ENCODE results near the gene TP73.

The TP73 gene

DNA sequence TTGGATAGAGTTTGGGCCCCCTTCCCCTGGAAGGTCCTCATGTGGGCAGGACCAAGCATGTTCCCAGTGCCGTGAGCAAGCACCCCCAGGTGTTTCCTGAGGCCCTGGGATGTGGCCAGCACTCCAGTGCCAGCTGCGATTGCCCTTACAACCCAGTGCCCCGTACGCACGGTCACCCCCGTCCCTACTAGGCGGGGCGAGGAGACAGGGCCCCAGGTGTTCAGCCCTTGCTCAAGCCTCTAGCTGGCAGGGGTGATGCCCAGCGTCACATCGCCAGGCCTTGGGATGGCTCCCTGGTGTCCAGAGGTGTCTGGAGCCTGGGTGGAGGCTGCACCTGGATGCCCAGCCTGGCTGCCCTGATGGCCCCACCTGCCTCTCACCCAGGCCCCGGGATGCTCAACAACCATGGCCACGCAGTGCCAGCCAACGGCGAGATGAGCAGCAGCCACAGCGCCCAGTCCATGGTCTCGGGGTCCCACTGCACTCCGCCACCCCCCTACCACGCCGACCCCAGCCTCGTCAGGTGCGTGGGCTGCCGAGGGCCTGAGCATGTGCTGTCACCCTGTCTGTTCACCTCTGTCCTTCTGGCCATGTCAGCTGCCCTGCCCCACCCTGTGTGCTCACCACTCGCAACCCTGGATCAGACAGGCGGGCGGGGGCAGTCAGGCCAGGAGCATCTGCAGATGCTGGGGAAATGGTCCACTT, 78.4 kb downstream of the TP73 start:
- no peaks in the 10 kb centered on the region; the same call in 1 of the 2 replicates for H4K20me1 ChIP-seq
- H3K27me3 ChIP-seq = peaks cover 12% of the 10 kb centered on the region; the same call in 1 of the 2 replicates
- 0 out of 2 replicates have a peak overlapping the region, but pooled peaks have one; percentile 22 for H3K27ac ChIP-seq
- H3K36me3 ChIP-seq = peaks cover 13% of the 10 kb centered on the region
- H3K4me2 ChIP-seq = peak overlapping the region; percentile 69
- no peaks in the 10 kb centered on the region for H3K9me3 ChIP-seq
- TF ChIP-seq Cebpa-rat (IDR thresholded peaks at IDR 0.05) = no peak
- H3K9ac ChIP-seq = no peak overlapping the region
- H3K4me1 ChIP-seq = peaks cover 37% of the 10 kb centered on the region
- H3K4me3 ChIP-seq = no peak overlapping the region

DNA sequence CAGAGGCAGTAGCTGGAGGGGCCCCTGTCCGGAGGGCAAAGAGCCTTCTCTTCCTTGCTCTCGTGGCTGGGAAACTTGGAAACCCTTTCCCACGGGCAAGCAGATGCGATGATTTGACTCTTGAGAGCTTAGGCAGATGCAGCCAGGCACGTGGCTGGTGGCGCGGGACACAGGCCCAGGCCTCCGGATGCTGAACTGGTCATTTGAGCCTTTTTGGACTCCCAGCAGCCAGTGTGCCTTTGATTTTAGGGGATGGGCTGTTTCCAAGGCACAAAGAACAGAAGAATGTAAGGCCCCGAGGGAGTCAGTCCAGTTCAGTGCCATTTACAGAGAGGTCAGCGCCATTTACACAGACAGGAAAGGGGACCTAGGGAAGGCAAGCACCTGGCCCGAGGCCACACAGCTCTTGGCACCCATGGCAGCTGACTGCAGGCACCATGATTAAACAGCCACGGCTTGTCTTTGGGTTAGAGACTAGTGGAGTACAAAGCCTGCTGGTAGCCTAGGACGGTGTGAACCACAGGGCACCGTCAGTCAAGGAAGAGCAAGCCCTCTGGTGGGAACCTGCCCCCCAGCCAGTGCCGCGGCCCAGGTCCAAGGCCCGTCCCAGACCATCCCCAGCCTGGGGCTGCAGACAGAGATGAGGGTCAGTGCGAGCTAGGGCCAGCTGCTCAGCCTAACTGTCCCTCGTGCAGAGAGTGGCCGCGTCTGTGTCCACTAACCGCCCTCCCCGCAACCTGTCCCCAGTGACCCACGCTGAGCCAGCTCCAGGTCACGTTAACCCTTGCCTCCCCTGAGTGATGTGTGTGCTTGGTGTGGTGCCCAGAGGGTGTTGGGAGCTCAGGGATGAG, 79.5 kb downstream of the TP73 start:
- peaks cover 12% of the 10 kb centered on the region; the same call in 1 of the 2 replicates for H3K27me3 ChIP-seq
- no peaks in the 10 kb centered on the region; the same call in 1 of the 2 replicates for H4K20me1 ChIP-seq
- H3K9ac ChIP-seq = no peak overlapping the region
- peaks cover 24% of the 10 kb centered on the region for H3K36me3 ChIP-seq
- peak overlapping the region; percentile 69; the same call in 1 of the 2 replicates for H3K4me2 ChIP-seq
- peaks cover 46% of the 10 kb centered on the region for H3K4me1 ChIP-seq
- H3K9me3 ChIP-seq = no peaks in the 10 kb centered on the region
- TF ChIP-seq Cebpa-rat (IDR thresholded peaks at IDR 0.05) = no peak
- H3K4me3 ChIP-seq = no peak overlapping the region
- no peak overlapping the region for H3K27ac ChIP-seq

DNA sequence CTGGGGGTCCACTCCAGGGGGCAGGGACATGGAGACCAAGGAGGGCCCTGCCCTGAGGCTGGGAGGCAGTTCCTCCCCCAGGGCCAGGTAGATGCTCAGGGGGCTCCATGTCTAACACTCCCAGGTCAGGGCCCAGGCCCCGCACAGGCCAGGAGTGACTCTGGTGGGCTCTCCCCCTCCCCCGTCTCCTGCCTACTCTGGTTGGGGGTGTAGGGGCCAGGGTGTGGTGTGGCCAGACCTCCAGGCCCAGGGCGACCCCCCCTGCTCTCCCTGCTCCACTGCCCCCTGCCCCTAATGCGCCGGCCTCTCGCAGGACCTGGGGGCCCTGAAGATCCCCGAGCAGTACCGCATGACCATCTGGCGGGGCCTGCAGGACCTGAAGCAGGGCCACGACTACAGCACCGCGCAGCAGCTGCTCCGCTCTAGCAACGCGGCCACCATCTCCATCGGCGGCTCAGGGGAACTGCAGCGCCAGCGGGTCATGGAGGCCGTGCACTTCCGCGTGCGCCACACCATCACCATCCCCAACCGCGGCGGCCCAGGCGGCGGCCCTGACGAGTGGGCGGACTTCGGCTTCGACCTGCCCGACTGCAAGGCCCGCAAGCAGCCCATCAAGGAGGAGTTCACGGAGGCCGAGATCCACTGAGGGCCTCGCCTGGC, 80.2 kb downstream of the TP73 start:
- H3K4me1 ChIP-seq = peaks cover 46% of the 10 kb centered on the region
- no peak overlapping the region for H3K4me3 ChIP-seq
- H3K27me3 ChIP-seq = peaks cover 12% of the 10 kb centered on the region; the same call in 1 of the 2 replicates
- no peaks in the 10 kb centered on the region; the same call in 1 of the 2 replicates for H4K20me1 ChIP-seq
- TF ChIP-seq Cebpa-rat (IDR thresholded peaks at IDR 0.05) = no peak
- H3K36me3 ChIP-seq = peaks cover 30% of the 10 kb centered on the region
- no peak overlapping the region for H3K27ac ChIP-seq
- no peak overlapping the region for H3K9ac ChIP-seq
- H3K4me2 ChIP-seq = no peak overlapping the region
- no peaks in the 10 kb centered on the region for H3K9me3 ChIP-seq

DNA sequence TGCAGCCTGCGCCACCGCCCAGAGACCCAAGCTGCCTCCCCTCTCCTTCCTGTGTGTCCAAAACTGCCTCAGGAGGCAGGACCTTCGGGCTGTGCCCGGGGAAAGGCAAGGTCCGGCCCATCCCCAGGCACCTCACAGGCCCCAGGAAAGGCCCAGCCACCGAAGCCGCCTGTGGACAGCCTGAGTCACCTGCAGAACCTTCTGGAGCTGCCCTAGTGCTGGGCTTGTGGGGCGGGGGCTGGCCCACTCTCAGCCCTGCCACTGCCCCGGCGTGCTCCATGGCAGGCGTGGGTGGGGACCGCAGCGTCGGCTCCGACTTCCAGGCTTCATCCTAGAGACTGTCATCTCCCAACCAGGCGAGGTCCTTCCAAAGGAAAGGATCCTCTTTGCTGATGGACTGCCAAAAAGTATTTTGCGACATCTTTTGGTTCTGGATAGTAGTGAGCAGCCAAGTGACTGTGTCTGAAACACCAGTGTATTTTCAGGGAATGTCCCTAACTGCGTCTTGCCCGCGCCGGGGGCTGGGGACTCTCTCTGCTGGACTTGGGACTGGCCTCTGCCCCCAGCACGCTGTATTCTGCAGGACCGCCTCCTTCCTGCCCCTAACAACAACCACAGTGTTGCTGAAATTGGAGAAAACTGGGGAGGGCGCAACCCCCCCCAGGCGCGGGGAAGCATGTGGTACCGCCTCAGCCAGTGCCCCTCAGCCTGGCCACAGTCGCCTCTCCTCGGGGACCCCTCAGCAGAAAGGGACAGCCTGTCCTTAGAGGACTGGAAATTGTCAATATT, 81.0 kb downstream of the TP73 start:
- Histone ChIP-seq H3K9me3 (no peaks in the 10 kb centered on the region), H4K20me1 (no peaks in the 10 kb centered on the region; the same call in 1 of the 2 replicates), H3K9ac (no peak overlapping the region), H3K4me1 (peaks cover 46% of the 10 kb centered on the region), H3K4me2 (no peak overlapping the region), H3K27ac (no peak overlapping the region), H3K27me3 (peaks cover 12% of the 10 kb centered on the region; the same call in 1 of the 2 replicates), H3K36me3 (peaks cover 36% of the 10 kb centered on the region), H3K4me3 (no peak overlapping the region)
- no peak for TF ChIP-seq Cebpa-rat (IDR thresholded peaks at IDR 0.05)

GRCh38 chr1:3733883-3734589, 81.7 kb downstream of the TP73 start:
- Histone ChIP-seq H3K36me3 (peaks cover 44% of the 10 kb centered on the region), H3K4me1 (peaks cover 46% of the 10 kb centered on the region), H3K9me3 (no peaks in the 10 kb centered on the region), H3K27ac (no peak overlapping the region), H3K9ac (no peak overlapping the region), H3K4me2 (no peak overlapping the region), H4K20me1 (no peaks in the 10 kb centered on the region; the same call in 1 of the 2 replicates), H3K27me3 (peaks cover 12% of the 10 kb centered on the region; the same call in 1 of the 2 replicates), H3K4me3 (no peak overlapping the region)
- TF ChIP-seq Cebpa-rat (IDR thresholded peaks at IDR 0.05) = no peak

GRCh38 chr1:3734602-3735001, 82.3 kb downstream of the TP73 start:
- H3K4me2 ChIP-seq = no peak overlapping the region
- peaks cover 50% of the 10 kb centered on the region for H3K36me3 ChIP-seq
- H3K9ac ChIP-seq = no peak overlapping the region

GRCh38 chr1:3735027-3735681, 82.8 kb downstream of the TP73 start:
- no peaks in the 10 kb centered on the region for H4K20me1 ChIP-seq
- peaks cover 55% of the 10 kb centered on the region for H3K36me3 ChIP-seq
- H3K4me1 ChIP-seq = peaks cover 39% of the 10 kb centered on the region
- no peaks in the 10 kb centered on the region for H3K9me3 ChIP-seq
- H3K4me3 ChIP-seq = no peak overlapping the region
- 0 out of 2 replicates have a peak overlapping the region, but pooled peaks have one; percentile 23 for H3K4me2 ChIP-seq
- no peak overlapping the region for H3K9ac ChIP-seq
- H3K27me3 ChIP-seq = 0 out of 2 replicates have a peak, but pooled peaks cover 4% of the 10 kb centered on the region
- no peak for TF ChIP-seq Cebpa-rat (IDR thresholded peaks at IDR 0.05)
- 0 out of 2 replicates have a peak overlapping the region, but pooled peaks have one; percentile 24 for H3K27ac ChIP-seq

More at GRCh38 chr1:3734602-3735001, 82.3 kb downstream of the TP73 start:
- H4K20me1 ChIP-seq = no peaks in the 10 kb centered on the region; the same call in 1 of the 2 replicates
- H3K27me3 ChIP-seq = peaks cover 9% of the 10 kb centered on the region; the same call in 1 of the 2 replicates
- peaks cover 44% of the 10 kb centered on the region for H3K4me1 ChIP-seq
- H3K27ac ChIP-seq = no peak overlapping the region
- TF ChIP-seq Cebpa-rat (IDR thresholded peaks at IDR 0.05) = no peak
- H3K4me3 ChIP-seq = no peak overlapping the region
- H3K9me3 ChIP-seq = no peaks in the 10 kb centered on the region

DNA sequence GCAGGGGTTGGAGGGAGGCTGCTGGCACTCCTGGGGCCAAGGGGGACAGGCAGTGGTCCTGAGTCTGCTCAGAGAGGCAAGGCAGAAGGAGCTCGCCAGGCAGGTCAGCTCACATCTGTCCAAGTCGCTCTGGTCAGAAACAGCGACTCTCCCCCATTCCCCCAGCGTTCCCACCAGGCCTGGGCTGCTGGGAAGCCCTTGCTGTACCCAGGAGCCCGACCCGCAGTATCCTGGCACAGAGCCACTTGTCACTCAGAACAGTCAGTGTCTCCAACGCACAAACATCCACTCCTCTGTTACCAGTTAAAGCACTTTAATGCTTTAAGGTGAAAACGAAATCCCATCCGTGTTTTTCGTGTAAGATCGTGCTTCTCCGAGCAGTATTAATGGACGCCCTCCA, 83.4 kb downstream of the TP73 start:
- Histone ChIP-seq H3K4me1 (peaks cover 33% of the 10 kb centered on the region), H3K4me3 (no peak overlapping the region), H3K36me3 (peaks cover 60% of the 10 kb centered on the region), H3K27ac (0 out of 2 replicates have a peak overlapping the region, but pooled peaks have one; percentile 24), H3K4me2 (peak overlapping the region; percentile 23; the same call in 1 of the 2 replicates), H3K9ac (0 out of 2 replicates have a peak overlapping the region, but pooled peaks have one; percentile 10), H3K9me3 (no peaks in the 10 kb centered on the region), H4K20me1 (no peaks in the 10 kb centered on the region), H3K27me3 (0 out of 2 replicates have a peak, but pooled peaks cover 4% of the 10 kb centered on the region)
- TF ChIP-seq Cebpa-rat (IDR thresholded peaks at IDR 0.05) = no peak

Measured in BLaER1 (cell line).